HL-60 (cell line): ENCODE results near the gene ATP1B1.

Experiments used
- DNase-seq, 2 experiments: peaks; one replicate each; pipeline ENCODE4 v3.0.0-alpha.2; 2010 to 2020; ENCODE audit warnings: low read depth in 1 of 2, low spot score in 1 of 2
- H3K27ac ChIP-seq: fragments of 250-450 bp; sonication (Bioruptor Pico); replicated peaks from 2 replicates; pipeline ENCODE4 v1.5.1; 2020; ENCODE audit warnings: mild to moderate bottlenecking, moderate library complexity
- H3K27me3 ChIP-seq: fragments of 250-450 bp; sonication (Bioruptor Pico); 2 replicates; pipeline ENCODE4 v1.5.1; 2021; ENCODE audit warnings: mild to moderate bottlenecking, moderate library complexity; ENCODE audit not compliant: insufficient read depth, poor library complexity, severe bottlenecking
- H3K4me3 ChIP-seq: replicated peaks from 2 replicates; pipeline ENCODE4 v1.5.1; 2011; ENCODE audit warnings: mild to moderate bottlenecking, control low read depth, low read length; ENCODE audit not compliant: insufficient read depth
- CTCF ChIP-seq: IDR thresholded peaks from one replicate; pipeline ENCODE4 v1.5.1; 2011; ENCODE audit warnings: low read length, control low read depth, inconsistent platforms; ENCODE audit not compliant: insufficient read depth
- GABPA ChIP-seq: IDR thresholded peaks from 2 replicates; pipeline ENCODE4 v1.6.1; 2012; ENCODE audit warnings: low read depth
- POLR2AphosphoS5 ChIP-seq: IDR thresholded peaks from 2 replicates; pipeline ENCODE4 v1.6.1; 2012; ENCODE audit warnings: low read depth
- SPI1 ChIP-seq: IDR thresholded peaks from 2 replicates; pipeline ENCODE4 v1.6.1; 2012; ENCODE audit warnings: low read depth, mild to moderate bottlenecking, borderline replicate concordance
- TF ChIP-seq, protein P1 (sequence below): IDR thresholded peaks from 2 replicates; pipeline ENCODE4 v1.6.1; 2012; ENCODE audit warnings: low read depth; ENCODE audit not compliant: insufficient replicate concordance

ATP1B1 gene

GRCh38 chr1:169117599-169117998, 11.1 kb downstream of the ATP1B1 start:
- DNase-seq: no peak
- TF ChIP-seq GABPA (no peak), POLR2AphosphoS5 (no peak), SPI1 (no peak), CTCF (no peak)
- TF ChIP-seq, protein P1, sequence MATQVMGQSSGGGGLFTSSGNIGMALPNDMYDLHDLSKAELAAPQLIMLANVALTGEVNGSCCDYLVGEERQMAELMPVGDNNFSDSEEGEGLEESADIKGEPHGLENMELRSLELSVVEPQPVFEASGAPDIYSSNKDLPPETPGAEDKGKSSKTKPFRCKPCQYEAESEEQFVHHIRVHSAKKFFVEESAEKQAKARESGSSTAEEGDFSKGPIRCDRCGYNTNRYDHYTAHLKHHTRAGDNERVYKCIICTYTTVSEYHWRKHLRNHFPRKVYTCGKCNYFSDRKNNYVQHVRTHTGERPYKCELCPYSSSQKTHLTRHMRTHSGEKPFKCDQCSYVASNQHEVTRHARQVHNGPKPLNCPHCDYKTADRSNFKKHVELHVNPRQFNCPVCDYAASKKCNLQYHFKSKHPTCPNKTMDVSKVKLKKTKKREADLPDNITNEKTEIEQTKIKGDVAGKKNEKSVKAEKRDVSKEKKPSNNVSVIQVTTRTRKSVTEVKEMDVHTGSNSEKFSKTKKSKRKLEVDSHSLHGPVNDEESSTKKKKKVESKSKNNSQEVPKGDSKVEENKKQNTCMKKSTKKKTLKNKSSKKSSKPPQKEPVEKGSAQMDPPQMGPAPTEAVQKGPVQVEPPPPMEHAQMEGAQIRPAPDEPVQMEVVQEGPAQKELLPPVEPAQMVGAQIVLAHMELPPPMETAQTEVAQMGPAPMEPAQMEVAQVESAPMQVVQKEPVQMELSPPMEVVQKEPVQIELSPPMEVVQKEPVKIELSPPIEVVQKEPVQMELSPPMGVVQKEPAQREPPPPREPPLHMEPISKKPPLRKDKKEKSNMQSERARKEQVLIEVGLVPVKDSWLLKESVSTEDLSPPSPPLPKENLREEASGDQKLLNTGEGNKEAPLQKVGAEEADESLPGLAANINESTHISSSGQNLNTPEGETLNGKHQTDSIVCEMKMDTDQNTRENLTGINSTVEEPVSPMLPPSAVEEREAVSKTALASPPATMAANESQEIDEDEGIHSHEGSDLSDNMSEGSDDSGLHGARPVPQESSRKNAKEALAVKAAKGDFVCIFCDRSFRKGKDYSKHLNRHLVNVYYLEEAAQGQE: no peak
- no peak overlapping the region for H3K4me3 ChIP-seq
- H3K27me3 ChIP-seq: no peaks in the 10 kb centered on the region
- no peak overlapping the region for H3K27ac ChIP-seq

DNA sequence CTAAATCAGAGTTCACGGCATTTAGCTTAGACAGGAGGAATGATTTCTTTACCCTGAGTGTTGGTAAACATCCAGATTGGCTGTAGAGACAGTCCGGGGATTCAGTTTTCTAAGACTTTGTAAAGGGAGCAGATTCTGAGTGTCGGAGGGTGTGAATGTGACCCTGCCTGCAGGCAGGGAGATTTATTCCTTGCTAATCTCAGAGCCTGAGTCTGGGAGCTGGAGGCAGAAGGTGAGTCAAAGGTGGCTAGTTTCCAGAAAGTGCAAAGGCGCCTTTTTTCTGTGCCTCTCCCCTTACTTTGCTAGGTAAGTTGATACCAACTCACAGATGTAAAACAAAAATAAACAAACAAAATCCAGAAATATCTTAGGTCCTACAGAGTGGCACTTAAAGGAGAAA, 11.7 kb downstream of the ATP1B1 start:
- H3K4me3 ChIP-seq: no peak overlapping the region
- no peak for DNase-seq
- no peak for TF ChIP-seq CTCF
- no peak overlapping the region for H3K27ac ChIP-seq
- no peaks in the 10 kb centered on the region for H3K27me3 ChIP-seq

- no peak for DNase-seq
- no peaks in the 10 kb centered on the region for H3K27me3 ChIP-seq
- no peak overlapping the region for H3K4me3 ChIP-seq
Measured at GRCh38 chr1:169119405-169119804, 12.9 kb downstream of the ATP1B1 start.

GRCh38 chr1:169120066-169120465, 13.6 kb downstream of the ATP1B1 start:
- DNase-seq: no peak
- no peak overlapping the region for H3K27ac ChIP-seq
- TF ChIP-seq CTCF (no peak), GABPA (no peak), POLR2AphosphoS5 (no peak), SPI1 (no peak)
- TF ChIP-seq, protein P1: no peak
- H3K27me3 ChIP-seq: no peaks in the 10 kb centered on the region
- no peak overlapping the region for H3K4me3 ChIP-seq

More at GRCh38 chr1:169119405-169119804, 12.9 kb downstream of the ATP1B1 start:
- no peak overlapping the region for H3K27ac ChIP-seq
- TF ChIP-seq POLR2AphosphoS5: no peak
- TF ChIP-seq GABPA: no peak
